Hypothalamus (tissue), 51 donors: ENCODE results near the gene C7orf33.
"Not testable (repeated sequence)": the region's sequence is repeated elsewhere in the genome, so short reads cannot be mapped to it uniquely, and the experiment has no call there.

Experiments
- DNase-seq, 51 donors: peaks; one replicate each; lab custom pipeline; 2025; lab: John Stamatoyannopoulos, UW

Gene C7orf33

GRCh38 chr7:148590471-148590870, at the start of gene C7orf33:
C7orf33 (plus strand) TSS chr7:148590766; CDS start chr7:148590926, 160 bp downstream.
- DNase-seq: no peak

- no peak for DNase-seq
Measured at GRCh38 chr7:148541891-148542504, 48.6 kb upstream of the C7orf33 start.

GRCh38 chr7:148543302-148543701, 47.3 kb upstream of the C7orf33 start:
- DNase-seq: no peak

GRCh38 chr7:148545172-148545571, 45.4 kb upstream of the C7orf33 start:
- no peak for DNase-seq

- DNase-seq: no peak
Measured at GRCh38 chr7:148545932-148546331, 44.6 kb upstream of the C7orf33 start.

GRCh38 chr7:148546857-148547256, 43.7 kb upstream of the C7orf33 start:
- no peak for DNase-seq

- no peak for DNase-seq
Measured at GRCh38 chr7:148547951-148548350, 42.6 kb upstream of the C7orf33 start.

- DNase-seq: no peak
Measured at GRCh38 chr7:148553979-148554378, 36.6 kb upstream of the C7orf33 start.

- DNase-seq: no peak
Measured at GRCh38 chr7:148556892-148557291, 33.7 kb upstream of the C7orf33 start.

GRCh38 chr7:148558914-148559313, 31.7 kb upstream of the C7orf33 start:
- no peak for DNase-seq

- no peak for DNase-seq
Measured at GRCh38 chr7:148561099-148561498, 29.5 kb upstream of the C7orf33 start.

- DNase-seq: no peak
Measured at GRCh38 chr7:148563583-148564274, 26.8 kb upstream of the C7orf33 start.

GRCh38 chr7:148564275-148564951, 26.2 kb upstream of the C7orf33 start:
- not testable (repeated sequence) for DNase-seq

- DNase-seq: no peak
Measured at GRCh38 chr7:148566736-148567135, 23.8 kb upstream of the C7orf33 start.

- DNase-seq: no peak
Measured at GRCh38 chr7:148567524-148567923, 23.0 kb upstream of the C7orf33 start.

GRCh38 chr7:148570510-148570909, 20.1 kb upstream of the C7orf33 start:
- no peak for DNase-seq

- DNase-seq: not testable (repeated sequence)
Measured at GRCh38 chr7:148570973-148571372, 19.6 kb upstream of the C7orf33 start.

- DNase-seq: no peak
Measured at GRCh38 chr7:148571381-148571780, 19.2 kb upstream of the C7orf33 start.

- no peak for DNase-seq
Measured at GRCh38 chr7:148572067-148572522, 18.5 kb upstream of the C7orf33 start.

- not testable (repeated sequence) for DNase-seq
Measured at GRCh38 chr7:148573581-148573980, 17.0 kb upstream of the C7orf33 start.

- DNase-seq: peak in 42 of 51 donors; percentile 2 to 76 (median 27)
Measured at GRCh38 chr7:148575640-148576411, 14.7 kb upstream of the C7orf33 start.
